Measurements from ENCODE around the gene HNF4A. TPM values are rescaled to one million over a fixed set of nuclear protein-coding genes. Genes with fewer than 3 reads are reported as not detected.
A peak's percentile ranks its signal among the peaks of the same experiment; 100 is the strongest.

Gene HNF4A
- total and polyA plus RNA-seq, 2 of the 13 experiments (the other 11 are each of a cell fraction or from before 2014, with no cell fraction given), result 80.9 to 169 TPM

DNA sequence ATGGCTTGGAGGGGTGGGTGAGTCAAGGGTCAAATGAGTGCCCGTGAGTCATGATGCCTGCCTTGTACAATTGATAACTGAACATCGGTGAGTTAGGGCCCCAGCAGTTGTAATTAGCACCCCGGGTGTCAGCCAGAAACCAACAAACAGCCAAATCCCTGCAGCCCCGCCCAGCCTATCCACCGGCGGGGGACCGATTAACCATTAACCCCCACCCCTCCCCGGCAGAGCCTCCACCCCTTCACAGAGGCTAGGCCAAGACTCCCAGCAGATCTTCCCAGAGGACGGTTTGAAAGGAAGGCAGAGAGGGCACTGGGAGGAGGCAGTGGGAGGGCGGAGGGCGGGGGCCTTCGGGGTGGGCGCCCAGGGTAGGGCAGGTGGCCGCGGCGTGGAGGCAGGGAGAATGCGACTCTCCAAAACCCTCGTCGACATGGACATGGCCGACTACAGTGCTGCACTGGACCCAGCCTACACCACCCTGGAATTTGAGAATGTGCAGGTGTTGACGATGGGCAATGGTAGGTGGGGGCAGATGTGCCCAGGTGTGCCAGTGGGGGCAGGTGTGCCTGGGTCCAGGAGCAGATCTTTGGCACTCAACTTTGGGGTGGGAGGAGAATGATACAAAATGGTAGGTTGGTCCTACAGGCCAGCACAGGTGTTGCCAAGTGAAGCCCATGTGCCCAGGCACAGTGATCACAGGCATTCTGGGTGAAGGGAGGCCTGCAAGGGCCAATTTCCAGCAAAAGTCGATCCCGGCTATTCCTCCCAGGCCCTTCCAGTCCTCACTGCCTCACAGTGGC, 45.7 kb downstream of the HNF4A start (continued):
- TF ChIP-seq SMARCC2 (IDR thresholded peaks at IDR 0.05) (no peak), U2AF2 (IDR thresholded peaks at IDR 0.05; ENCODE audit: low read depth, low read length) (no peak), FOXA3 (CRISPR knock-in tag; IDR thresholded peaks at IDR 0.05) (peak; percentile 60; the same call in 1 of the 2 replicates), ZNF616 (CRISPR knock-in tag; IDR thresholded peaks at IDR 0.05; ENCODE audit: low read depth) (peak; percentile 94; the same call in 1 of the 2 replicates), TP53 (CRISPR knock-in tag; conservative IDR thresholded peaks at IDR 0.05) (no peak), NFIC (IDR thresholded peaks at IDR 0.05; ENCODE audit: low read length) (no peak; the same call in 1 of the 2 replicates), ZNF589 (CRISPR knock-in tag; conservative IDR thresholded peaks at IDR 0.05) (no peak; the same call in 1 of the 2 replicates), NCOA1 (CRISPR knock-in tag; IDR thresholded peaks at IDR 0.05) (no peak), ZSCAN31 (CRISPR knock-in tag; IDR thresholded peaks at IDR 0.05; ENCODE audit: low read depth) (no peak), TRIM24 (CRISPR knock-in tag; IDR thresholded peaks at IDR 0.05) (peak; percentile 32; the same call in 1 of the 2 replicates), NFKBIZ (CRISPR knock-in tag; IDR thresholded peaks at IDR 0.05) (no peak; the same call in 1 of the 2 replicates), HNRNPL (IDR thresholded peaks at IDR 0.05; ENCODE audit: low read depth, low read length) (peak; percentile 97), GABPA (IDR thresholded peaks at IDR 0.05; ENCODE audit: low read depth, low read length) (no peak), GABPA (CRISPR knock-in tag; IDR thresholded peaks at IDR 0.05; ENCODE audit: low read depth) (no peak), ZFP36L1 (CRISPR knock-in tag; IDR thresholded peaks at IDR 0.05) (no peak), RCOR2 (CRISPR knock-in tag; IDR thresholded peaks at IDR 0.05) (peak; percentile 62; the same call in 1 of the 2 replicates), MXD4 (CRISPR knock-in tag; IDR thresholded peaks at IDR 0.05) (0 out of 2 replicates have a peak, but pooled peaks have one; percentile 61), DNMT1 (CRISPR knock-in tag; IDR thresholded peaks at IDR 0.05) (no peak), ZNF263 (CRISPR knock-in tag; IDR thresholded peaks at IDR 0.05) (no peak; the same call in 1 of the 2 replicates), PHF20 (CRISPR knock-in tag; IDR thresholded peaks at IDR 0.05) (peak; percentile 63), EHMT2 (IDR thresholded peaks at IDR 0.05; ENCODE audit: borderline replicate concordance, low read depth, low read length) (no peak), TBL1XR1 (IDR thresholded peaks at IDR 0.05; ENCODE audit: borderline replicate concordance, low read length, partially characterized antibody) (no peak), ZKSCAN5 (CRISPR knock-in tag; IDR thresholded peaks at IDR 0.05) (no peak)
- TF ChIP-seq, protein P1, sequence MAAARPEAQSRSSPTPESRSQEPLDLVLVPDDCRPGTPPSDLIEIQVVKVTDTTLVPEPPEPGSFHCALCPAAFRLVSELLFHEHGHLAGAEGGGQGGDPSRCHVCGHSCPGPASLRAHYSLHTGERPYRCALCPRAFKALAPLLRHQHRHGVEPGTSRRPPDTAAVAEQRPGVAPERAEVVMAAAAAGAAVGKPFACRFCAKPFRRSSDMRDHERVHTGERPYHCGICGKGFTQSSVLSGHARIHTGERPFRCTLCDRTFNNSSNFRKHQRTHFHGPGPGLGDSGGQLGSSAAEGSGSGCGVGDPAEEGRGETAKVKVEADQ (CRISPR knock-in tag; IDR thresholded peaks at IDR 0.05; ENCODE audit: borderline replicate concordance), result peak; percentile 94
